Myocyte (in vitro differentiated cells): Measurements from ENCODE around the gene MYL3. TPM values are rescaled to one million over a fixed set of nuclear protein-coding genes. Genes with fewer than 3 reads are reported as not detected.
"Not testable (repeated sequence)": the region's sequence is repeated elsewhere in the genome, so short reads cannot be mapped to it uniquely, and the experiment has no call there.

Experiments used
- DNase-seq: peaks from one replicate; pipeline ENCODE4 v3.0.0-alpha.2; 2012; ENCODE audit warnings: low read depth
- polyA plus RNA-seq: library from polyadenylated mRNA; unstranded; fragments of >200 nt; gene quantifications from one replicate; pipeline ENCODE4 v1.2.1, GENCODE V29; 2012; ENCODE audit warnings: missing spikeins
- total RNA-seq: library from RNA; depleted of rRNA; stranded (reverse); fragments of >200 nt; gene quantifications from 2 replicates; pipeline ENCODE4 v1.2.3, GENCODE V29; 2014

MYL3 gene
- 4.5 and 7.8 TPM in 2 replicates for total RNA-seq
- polyA plus RNA-seq, result 10.2 TPM

GRCh38 chr3:46863261-46863782, at the start of gene MYL3:
Gene MYL3 (minus strand): TSS chr3:46863444. CDS start chr3:46863390, 54 bp downstream.
- DNase-seq, result no peak

- DNase-seq, result no peak
Measured at GRCh38 chr3:46912986-46913385, 49.7 kb upstream of the MYL3 start.

GRCh38 chr3:46910914-46911313, 47.7 kb upstream of the MYL3 start:
- DNase-seq, result not testable (repeated sequence)

- no peak for DNase-seq
Measured at GRCh38 chr3:46910166-46910760, 47.0 kb upstream of the MYL3 start.

- peak; percentile 93 for DNase-seq
Measured at GRCh38 chr3:46909535-46910161, 46.4 kb upstream of the MYL3 start.

- no peak for DNase-seq
Measured at GRCh38 chr3:46908986-46909534, 45.8 kb upstream of the MYL3 start.

GRCh38 chr3:46908294-46908985, 45.2 kb upstream of the MYL3 start:
- no peak for DNase-seq

- DNase-seq, result no peak
Measured at GRCh38 chr3:46907960-46908293, 44.7 kb upstream of the MYL3 start.

GRCh38 chr3:46907271-46907670, 44.0 kb upstream of the MYL3 start:
- DNase-seq, result no peak

- no peak for DNase-seq
Measured at GRCh38 chr3:46906471-46907058, 43.3 kb upstream of the MYL3 start.

GRCh38 chr3:46905661-46906451, 42.6 kb upstream of the MYL3 start:
- DNase-seq, result no peak

GRCh38 chr3:46905213-46905560, 41.9 kb upstream of the MYL3 start:
- no peak for DNase-seq

- DNase-seq, result no peak
Measured at GRCh38 chr3:46904303-46905212, 41.3 kb upstream of the MYL3 start.

- DNase-seq, result no peak
Measured at GRCh38 chr3:46903341-46904302, 40.4 kb upstream of the MYL3 start.

- no peak for DNase-seq
Measured at GRCh38 chr3:46902188-46902631, 39.0 kb upstream of the MYL3 start.

GRCh38 chr3:46901591-46902187, 38.4 kb upstream of the MYL3 start:
- DNase-seq, result no peak

GRCh38 chr3:46901061-46901460, 37.8 kb upstream of the MYL3 start:
- no peak for DNase-seq

- DNase-seq, result no peak
Measured at GRCh38 chr3:46900356-46900755, 37.1 kb upstream of the MYL3 start.

GRCh38 chr3:46900007-46900292, 36.7 kb upstream of the MYL3 start:
- DNase-seq, result no peak
